Neural cell (in vitro differentiated cells): Measurements from ENCODE around the gene SLC44A2. TPM values are rescaled to one million over a fixed set of nuclear protein-coding genes. Genes with fewer than 3 reads are reported as not detected.
A peak's percentile ranks its signal among the peaks of the same experiment; 100 is the strongest.

Source experiments
- H2AFZ ChIP-seq: fragments of 200-600, 300-800 bp; sonication (generic), shearing (Covaris generic); 2 replicates; pipeline ENCODE4 v1.6.0; 2014; ENCODE audit warnings: low read depth, mild to moderate bottlenecking, antibody characterized with exemption, low read length, moderate library complexity
- H3F3A ChIP-seq: fragments of 200-600 bp; shearing (Covaris generic); 2 replicates; pipeline ENCODE4 v1.6.1; 2016; ENCODE audit warnings: mild to moderate bottlenecking, moderate library complexity, mixed read lengths, antibody characterized with exemption, low read length; ENCODE audit not compliant: insufficient read depth, poor library complexity, severe bottlenecking
- H3K27ac ChIP-seq: fragments of 200-600, 300-800 bp; sonication (generic), shearing (Covaris generic); 2 replicates; pipeline ENCODE4 v1.5.1; 2014; ENCODE audit warnings: mild to moderate bottlenecking, low read length, moderate library complexity
- H3K27me3 ChIP-seq: fragments of 300-800, 200-600 bp; sonication (generic), shearing (Covaris generic); 2 replicates; pipeline ENCODE4 v1.6.0; 2014; ENCODE audit warnings: mild to moderate bottlenecking, low read depth, low read length, moderate library complexity; ENCODE audit not compliant: insufficient read depth
- H3K36me3 ChIP-seq: fragments of 300-800, 200-600 bp; sonication (generic), shearing (Covaris generic); 2 replicates; pipeline ENCODE4 v1.5.1; 2014; ENCODE audit warnings: mild to moderate bottlenecking, antibody characterized with exemption, low read length, moderate library complexity; ENCODE audit not compliant: insufficient read depth
- H3K4me2 ChIP-seq: fragments of 300-800, 200-600 bp; sonication (generic), shearing (Covaris generic); 2 replicates; pipeline ENCODE4 v1.6.0; 2014; ENCODE audit warnings: mild to moderate bottlenecking, low read length
- H3K4me3 ChIP-seq: fragments of 300-800, 200-600 bp; sonication (generic), shearing (Covaris generic); 2 replicates; pipeline ENCODE4 v1.5.1; 2014; ENCODE audit warnings: mild to moderate bottlenecking, low read length, moderate library complexity
- H3K79me2 ChIP-seq: fragments of 200-600 bp; shearing (Covaris generic); replicated peaks from 2 replicates; pipeline ENCODE4 v1.6.0; 2014; ENCODE audit warnings: mild to moderate bottlenecking, low read length, moderate library complexity; ENCODE audit not compliant: insufficient read depth
- H3K9ac ChIP-seq: fragments of 300-800, 200-600 bp; sonication (generic), shearing (Covaris generic); 2 replicates; pipeline ENCODE4 v1.6.1; 2016; ENCODE audit warnings: mild to moderate bottlenecking, low read length, mixed read lengths
- H3K9me2 ChIP-seq: fragments of 200-600 bp; shearing (Covaris generic); 2 replicates; pipeline ENCODE4 v1.6.1; 2016; ENCODE audit warnings: mild to moderate bottlenecking, low read length, mixed read lengths; ENCODE audit not compliant: insufficient read depth
- H3K9me3 ChIP-seq: fragments of 200-600, 300-800 bp; sonication (generic), shearing (Covaris generic); 2 replicates; pipeline ENCODE4 v1.6.1; 2016; ENCODE audit warnings: mild to moderate bottlenecking, mixed run types, low read length, moderate library complexity, mixed read lengths
- H4K20me1 ChIP-seq: fragments of 200-600 bp; shearing (Covaris generic); 2 replicates; pipeline ENCODE4 v1.6.1; 2016; ENCODE audit warnings: mild to moderate bottlenecking, mixed run types; ENCODE audit not compliant: insufficient read depth
- EP300 ChIP-seq: fragments of 450-650 bp; conservative IDR thresholded peaks from 2 replicates; pipeline ENCODE4 v1.6.1; 2014; ENCODE audit warnings: antibody characterized with exemption, mild to moderate bottlenecking, moderate library complexity; ENCODE audit not compliant: poor library complexity, severe bottlenecking
- EZH2 ChIP-seq: fragments of 200-600, 300-800 bp; shearing (Covaris generic), sonication (generic); IDR thresholded peaks from 2 replicates; pipeline ENCODE4 v1.6.1; 2014; ENCODE audit warnings: antibody characterized with exemption, low read length, borderline replicate concordance, mild to moderate bottlenecking; ENCODE audit not compliant: insufficient read depth, poor library complexity, severe bottlenecking
- MXI1 ChIP-seq: fragments of 450-650 bp; conservative IDR thresholded peaks from 2 replicates; pipeline ENCODE4 v1.6.1; 2014; ENCODE audit warnings: antibody characterized with exemption, mild to moderate bottlenecking; ENCODE audit not compliant: poor library complexity, severe bottlenecking
- POLR2AphosphoS5 ChIP-seq: IDR thresholded peaks from 2 replicates; pipeline ENCODE4 v1.6.1; 2012
- RAD21 ChIP-seq: fragments of 450-650 bp; conservative IDR thresholded peaks from 2 replicates; pipeline ENCODE4 v1.6.1; 2014; ENCODE audit warnings: antibody characterized with exemption, mild to moderate bottlenecking, moderate library complexity
- SMC3 ChIP-seq: fragments of 450-650 bp; conservative IDR thresholded peaks from 2 replicates; pipeline ENCODE4 v1.6.1; 2014; ENCODE audit warnings: antibody characterized with exemption, mild to moderate bottlenecking, moderate library complexity; ENCODE audit not compliant: poor library complexity
- TAF1 ChIP-seq: IDR thresholded peaks from 2 replicates; pipeline ENCODE4 v1.6.1; 2012; ENCODE audit warnings: low read depth
- polyA plus RNA-seq: library from polyadenylated mRNA; depleted of rRNA; stranded (reverse); fragments of >200 nt; gene quantifications from 2 replicates; pipeline ENCODE4 v1.2.3, GENCODE V29; 2014
- TF ChIP-seq, protein P1 (sequence below): IDR thresholded peaks from 2 replicates; pipeline ENCODE4 v1.6.1; 2012; ENCODE audit warnings: borderline replicate concordance
- TF ChIP-seq, protein P2 (sequence below): fragments of 450-650 bp; IDR thresholded peaks from 2 replicates; pipeline ENCODE4 v1.5.1; 2014; ENCODE audit warnings: antibody characterized with exemption, mild to moderate bottlenecking, moderate library complexity; ENCODE audit not compliant: poor library complexity, severe bottlenecking

Gene SLC44A2
- polyA plus RNA-seq, 1 donor from 2014 or later: 50.0 TPM

DNA sequence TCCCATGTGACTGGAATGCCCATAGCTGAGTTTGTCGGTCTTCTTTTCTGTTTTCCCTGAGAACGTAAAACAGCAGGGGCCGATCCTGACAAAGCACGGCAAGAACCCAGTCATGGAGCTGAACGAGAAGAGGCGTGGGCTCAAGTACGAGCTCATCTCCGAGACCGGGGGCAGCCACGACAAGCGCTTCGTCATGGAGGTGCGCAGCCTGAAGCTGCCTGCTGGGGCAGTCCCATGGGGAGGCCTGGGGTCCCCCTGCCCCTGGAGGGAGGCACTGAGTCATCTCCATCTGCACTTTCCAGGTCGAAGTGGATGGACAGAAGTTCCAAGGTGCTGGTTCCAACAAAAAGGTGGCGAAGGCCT lies 57.7 kb downstream of the SLC44A2 start:
- H2AFZ ChIP-seq: no peak overlapping the region
- H3K4me3 ChIP-seq: no peak overlapping the region
- H3F3A ChIP-seq: no peaks in the 10 kb centered on the region
- no peaks in the 10 kb centered on the region for H3K27me3 ChIP-seq
- no peaks in the 10 kb centered on the region for H3K9me2 ChIP-seq
- H3K27ac ChIP-seq: no peak overlapping the region
- H3K9me3 ChIP-seq: no peaks in the 10 kb centered on the region
- H3K79me2 ChIP-seq: peaks cover 9% of the 10 kb centered on the region
- no peaks in the 10 kb centered on the region for H3K36me3 ChIP-seq
- no peak overlapping the region for H3K4me2 ChIP-seq
- H3K9ac ChIP-seq: no peak overlapping the region
- no peak for TF ChIP-seq EZH2
- TF ChIP-seq RAD21: no peak
- TF ChIP-seq SMC3: no peak
- TF ChIP-seq EP300: no peak
- TF ChIP-seq TAF1: no peak
- TF ChIP-seq, protein P1, sequence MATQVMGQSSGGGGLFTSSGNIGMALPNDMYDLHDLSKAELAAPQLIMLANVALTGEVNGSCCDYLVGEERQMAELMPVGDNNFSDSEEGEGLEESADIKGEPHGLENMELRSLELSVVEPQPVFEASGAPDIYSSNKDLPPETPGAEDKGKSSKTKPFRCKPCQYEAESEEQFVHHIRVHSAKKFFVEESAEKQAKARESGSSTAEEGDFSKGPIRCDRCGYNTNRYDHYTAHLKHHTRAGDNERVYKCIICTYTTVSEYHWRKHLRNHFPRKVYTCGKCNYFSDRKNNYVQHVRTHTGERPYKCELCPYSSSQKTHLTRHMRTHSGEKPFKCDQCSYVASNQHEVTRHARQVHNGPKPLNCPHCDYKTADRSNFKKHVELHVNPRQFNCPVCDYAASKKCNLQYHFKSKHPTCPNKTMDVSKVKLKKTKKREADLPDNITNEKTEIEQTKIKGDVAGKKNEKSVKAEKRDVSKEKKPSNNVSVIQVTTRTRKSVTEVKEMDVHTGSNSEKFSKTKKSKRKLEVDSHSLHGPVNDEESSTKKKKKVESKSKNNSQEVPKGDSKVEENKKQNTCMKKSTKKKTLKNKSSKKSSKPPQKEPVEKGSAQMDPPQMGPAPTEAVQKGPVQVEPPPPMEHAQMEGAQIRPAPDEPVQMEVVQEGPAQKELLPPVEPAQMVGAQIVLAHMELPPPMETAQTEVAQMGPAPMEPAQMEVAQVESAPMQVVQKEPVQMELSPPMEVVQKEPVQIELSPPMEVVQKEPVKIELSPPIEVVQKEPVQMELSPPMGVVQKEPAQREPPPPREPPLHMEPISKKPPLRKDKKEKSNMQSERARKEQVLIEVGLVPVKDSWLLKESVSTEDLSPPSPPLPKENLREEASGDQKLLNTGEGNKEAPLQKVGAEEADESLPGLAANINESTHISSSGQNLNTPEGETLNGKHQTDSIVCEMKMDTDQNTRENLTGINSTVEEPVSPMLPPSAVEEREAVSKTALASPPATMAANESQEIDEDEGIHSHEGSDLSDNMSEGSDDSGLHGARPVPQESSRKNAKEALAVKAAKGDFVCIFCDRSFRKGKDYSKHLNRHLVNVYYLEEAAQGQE: no peak
- TF ChIP-seq, protein P2, sequence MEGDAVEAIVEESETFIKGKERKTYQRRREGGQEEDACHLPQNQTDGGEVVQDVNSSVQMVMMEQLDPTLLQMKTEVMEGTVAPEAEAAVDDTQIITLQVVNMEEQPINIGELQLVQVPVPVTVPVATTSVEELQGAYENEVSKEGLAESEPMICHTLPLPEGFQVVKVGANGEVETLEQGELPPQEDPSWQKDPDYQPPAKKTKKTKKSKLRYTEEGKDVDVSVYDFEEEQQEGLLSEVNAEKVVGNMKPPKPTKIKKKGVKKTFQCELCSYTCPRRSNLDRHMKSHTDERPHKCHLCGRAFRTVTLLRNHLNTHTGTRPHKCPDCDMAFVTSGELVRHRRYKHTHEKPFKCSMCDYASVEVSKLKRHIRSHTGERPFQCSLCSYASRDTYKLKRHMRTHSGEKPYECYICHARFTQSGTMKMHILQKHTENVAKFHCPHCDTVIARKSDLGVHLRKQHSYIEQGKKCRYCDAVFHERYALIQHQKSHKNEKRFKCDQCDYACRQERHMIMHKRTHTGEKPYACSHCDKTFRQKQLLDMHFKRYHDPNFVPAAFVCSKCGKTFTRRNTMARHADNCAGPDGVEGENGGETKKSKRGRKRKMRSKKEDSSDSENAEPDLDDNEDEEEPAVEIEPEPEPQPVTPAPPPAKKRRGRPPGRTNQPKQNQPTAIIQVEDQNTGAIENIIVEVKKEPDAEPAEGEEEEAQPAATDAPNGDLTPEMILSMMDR: no peak
- no peak for TF ChIP-seq POLR2AphosphoS5
- TF ChIP-seq MXI1: no peak
- H4K20me1 ChIP-seq: peaks cover 17% of the 10 kb centered on the region

GRCh38 chr19:10683582-10683981 lies 58.2 kb downstream of the SLC44A2 start:
- no peaks in the 10 kb centered on the region for H3K36me3 ChIP-seq
- H3F3A ChIP-seq: no peaks in the 10 kb centered on the region
- H4K20me1 ChIP-seq: peaks cover 16% of the 10 kb centered on the region
- no peak overlapping the region for H3K9ac ChIP-seq
- H3K4me3 ChIP-seq: no peak overlapping the region
- TF ChIP-seq POLR2AphosphoS5 (peak; percentile 14), SMC3 (no peak)
- H3K27ac ChIP-seq: no peak overlapping the region
- H3K4me2 ChIP-seq: no peak overlapping the region
- H2AFZ ChIP-seq: no peak overlapping the region
- H3K9me2 ChIP-seq: no peaks in the 10 kb centered on the region
- no peaks in the 10 kb centered on the region for H3K9me3 ChIP-seq
- H3K79me2 ChIP-seq: peaks cover 4% of the 10 kb centered on the region
- no peaks in the 10 kb centered on the region for H3K27me3 ChIP-seq

DNA sequence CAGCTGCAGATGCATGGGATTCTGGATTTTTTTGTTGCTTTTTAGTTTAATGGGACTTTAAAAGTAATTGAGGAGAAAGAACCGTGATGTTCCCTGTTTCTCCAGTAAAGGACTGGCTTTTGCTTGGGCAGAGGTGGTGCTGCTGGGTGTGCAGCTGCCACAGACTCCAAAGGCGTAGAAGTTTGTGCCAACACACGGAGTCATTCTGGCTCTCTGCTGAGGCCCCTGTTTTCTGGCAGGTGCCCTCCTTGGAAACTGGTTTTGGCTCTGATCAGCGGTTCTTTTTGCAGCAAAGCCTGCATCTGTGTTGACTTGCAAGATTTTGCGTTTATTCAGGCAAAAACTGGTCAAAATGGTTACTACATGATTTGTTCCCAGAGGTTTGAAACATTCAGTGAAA lies 59.9 kb downstream of the SLC44A2 start:
- no peak overlapping the region for H3K9ac ChIP-seq
- peaks cover 4% of the 10 kb centered on the region for H3K79me2 ChIP-seq
- H3F3A ChIP-seq: no peaks in the 10 kb centered on the region
- H3K9me2 ChIP-seq: no peaks in the 10 kb centered on the region
- H3K27me3 ChIP-seq: no peaks in the 10 kb centered on the region
- no peak overlapping the region for H2AFZ ChIP-seq
- H3K4me2 ChIP-seq: no peak overlapping the region
- H3K9me3 ChIP-seq: no peaks in the 10 kb centered on the region
- TF ChIP-seq, protein P1: no peak
- no peak for TF ChIP-seq SMC3
- TF ChIP-seq, protein P2: no peak
- TF ChIP-seq POLR2AphosphoS5: no peak
- TF ChIP-seq TAF1: no peak
- TF ChIP-seq EP300: no peak
- TF ChIP-seq EZH2: no peak
- TF ChIP-seq RAD21: no peak
- TF ChIP-seq MXI1: no peak
- H3K27ac ChIP-seq: no peak overlapping the region
- no peak overlapping the region for H3K4me3 ChIP-seq
- no peaks in the 10 kb centered on the region for H3K36me3 ChIP-seq
- H4K20me1 ChIP-seq: peaks cover 17% of the 10 kb centered on the region
